Keratinocyte (primary cell): Measurements from ENCODE around the gene PRKCE.

Source experiments
- EZH2 ChIP-seq: IDR thresholded peaks from one replicate; pipeline ENCODE4 v1.6.1; 2012; ENCODE audit warnings: inconsistent platforms, mild to moderate bottlenecking, low read length, moderate library complexity
- TF ChIP-seq, protein P1 (sequence below), 3 experiments: IDR thresholded peaks in 1 of 3; conservative IDR thresholded peaks in 1 of 3; optimal IDR thresholded peaks in 1 of 3; 2 replicates in 2 of 3; 3 replicates in 1 of 3; pipeline versions ENCODE3 to v1.5.1; 2011; ENCODE audit warnings: low read length in 3 of 3, mild to moderate bottlenecking in 3 of 3, moderate library complexity in 2 of 3, control low read depth in 1 of 3, inconsistent platforms in 1 of 3; ENCODE audit not compliant: insufficient read depth in 2 of 3; ENCODE audit errors: extremely low read depth in 1 of 3

DNA sequence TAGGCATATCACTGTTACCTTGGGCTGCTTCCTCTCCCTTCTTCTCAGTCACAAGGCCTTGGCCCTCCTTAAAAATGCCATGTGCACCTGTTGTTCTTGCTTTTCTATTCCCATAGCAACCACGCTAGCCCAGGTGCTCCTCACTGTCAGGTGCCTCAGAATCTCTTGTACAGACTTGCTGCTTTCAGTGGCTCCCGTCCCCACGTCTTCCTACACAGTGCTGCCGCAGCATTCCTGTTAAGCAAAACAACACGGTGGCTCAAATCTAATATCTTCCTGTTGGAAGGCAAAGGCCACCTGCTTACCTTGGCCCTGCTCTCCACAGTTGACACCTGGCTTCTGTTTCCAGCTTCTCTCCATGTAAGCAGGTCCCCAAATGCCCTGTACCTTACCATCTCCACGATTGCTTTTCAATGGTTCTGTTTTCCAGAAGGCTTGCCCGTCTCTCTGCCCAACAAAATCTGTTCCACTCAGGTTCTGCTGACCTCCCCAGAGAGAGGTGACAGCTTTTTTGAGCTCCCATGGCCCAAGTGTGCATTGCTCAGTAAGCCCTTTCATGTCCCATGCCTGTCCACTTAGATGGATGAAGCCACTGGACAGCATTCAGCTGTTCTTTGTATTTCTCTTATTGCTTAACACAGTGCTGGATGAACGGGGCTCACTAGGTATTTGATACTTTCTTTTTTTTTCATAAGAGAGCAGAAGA lies 240.4 kb downstream of the PRKCE start:
- TF ChIP-seq, protein P1, sequence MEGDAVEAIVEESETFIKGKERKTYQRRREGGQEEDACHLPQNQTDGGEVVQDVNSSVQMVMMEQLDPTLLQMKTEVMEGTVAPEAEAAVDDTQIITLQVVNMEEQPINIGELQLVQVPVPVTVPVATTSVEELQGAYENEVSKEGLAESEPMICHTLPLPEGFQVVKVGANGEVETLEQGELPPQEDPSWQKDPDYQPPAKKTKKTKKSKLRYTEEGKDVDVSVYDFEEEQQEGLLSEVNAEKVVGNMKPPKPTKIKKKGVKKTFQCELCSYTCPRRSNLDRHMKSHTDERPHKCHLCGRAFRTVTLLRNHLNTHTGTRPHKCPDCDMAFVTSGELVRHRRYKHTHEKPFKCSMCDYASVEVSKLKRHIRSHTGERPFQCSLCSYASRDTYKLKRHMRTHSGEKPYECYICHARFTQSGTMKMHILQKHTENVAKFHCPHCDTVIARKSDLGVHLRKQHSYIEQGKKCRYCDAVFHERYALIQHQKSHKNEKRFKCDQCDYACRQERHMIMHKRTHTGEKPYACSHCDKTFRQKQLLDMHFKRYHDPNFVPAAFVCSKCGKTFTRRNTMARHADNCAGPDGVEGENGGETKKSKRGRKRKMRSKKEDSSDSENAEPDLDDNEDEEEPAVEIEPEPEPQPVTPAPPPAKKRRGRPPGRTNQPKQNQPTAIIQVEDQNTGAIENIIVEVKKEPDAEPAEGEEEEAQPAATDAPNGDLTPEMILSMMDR (optimal IDR thresholded peaks at IDR 0.05 in 1 of 3, IDR thresholded peaks at IDR 0.05 in 1 of 3, conservative IDR thresholded peaks at IDR 0.05 in 1 of 3; ENCODE audit: extremely low read depth in 1 of 3, insufficient read depth in 2 of 3, low read length in 3 of 3), result no peak
- no peak for TF ChIP-seq EZH2
